IPS-18c (cell line): ENCODE results near the gene WT1.

Experiments
- H3K4me3 ChIP-seq: 2 replicates; pipeline ENCODE4 v1.7.0; 2013; ENCODE audit warnings: low read depth, mild to moderate bottlenecking, low read length, moderate library complexity; ENCODE audit not compliant: insufficient read depth
- H3K9me3 ChIP-seq: one replicate; pipeline ENCODE4 v1.6.1; 2013; ENCODE audit warnings: mild to moderate bottlenecking, low read length, moderate library complexity; ENCODE audit not compliant: control insufficient read depth, insufficient read depth

The WT1 gene

GRCh38 chr11:32429477-32429876 lies 5.9 kb downstream of the WT1 start:
- Histone ChIP-seq H3K9me3 (peaks cover 5% of the 10 kb centered on the region), H3K4me3 (no peak overlapping the region)

- Histone ChIP-seq H3K4me3 (0 out of 2 replicates have a peak overlapping the region, but pooled peaks have one; percentile 15), H3K9me3 (peaks cover 5% of the 10 kb centered on the region)
Measured at GRCh38 chr11:32428665-32429303, 6.6 kb downstream of the WT1 start.

GRCh38 chr11:32427935-32428664 lies 7.2 kb downstream of the WT1 start:
- peaks cover 5% of the 10 kb centered on the region for H3K9me3 ChIP-seq
- peak overlapping the region; percentile 15 for H3K4me3 ChIP-seq

- peak overlapping the region; percentile 40; the same call in 1 of the 2 replicates for H3K4me3 ChIP-seq
- peaks cover 5% of the 10 kb centered on the region for H3K9me3 ChIP-seq
Measured at GRCh38 chr11:32427616-32427934, 7.8 kb downstream of the WT1 start.

- Histone ChIP-seq H3K9me3 (peaks cover 3% of the 10 kb centered on the region), H3K4me3 (peak overlapping the region; percentile 40)
Measured at GRCh38 chr11:32426819-32427615, 8.3 kb downstream of the WT1 start.

GRCh38 chr11:32426192-32426591 lies 9.1 kb downstream of the WT1 start:
- Histone ChIP-seq H3K9me3 (peaks cover 3% of the 10 kb centered on the region), H3K4me3 (peak overlapping the region; percentile 40; the same call in 1 of the 2 replicates)

- H3K9me3 ChIP-seq: peaks cover 3% of the 10 kb centered on the region
- no peak overlapping the region; the same call in 1 of the 2 replicates for H3K4me3 ChIP-seq
Measured at GRCh38 chr11:32425761-32426160, 9.6 kb downstream of the WT1 start.

GRCh38 chr11:32422545-32422944 lies 12.8 kb downstream of the WT1 start:
- no peak overlapping the region for H3K4me3 ChIP-seq
- peaks cover 3% of the 10 kb centered on the region for H3K9me3 ChIP-seq

- no peak overlapping the region for H3K4me3 ChIP-seq
Measured at GRCh38 chr11:32421992-32422391, 13.3 kb downstream of the WT1 start.

GRCh38 chr11:32420937-32421901 lies 14.1 kb downstream of the WT1 start:
- Histone ChIP-seq H3K9me3 (no peaks in the 10 kb centered on the region), H3K4me3 (no peak overlapping the region)

More at GRCh38 chr11:32421992-32422391, 13.3 kb downstream of the WT1 start:
- peaks cover 3% of the 10 kb centered on the region for H3K9me3 ChIP-seq

- Histone ChIP-seq H3K9me3 (no peaks in the 10 kb centered on the region), H3K4me3 (no peak overlapping the region)
Measured at GRCh38 chr11:32420139-32420538, 15.2 kb downstream of the WT1 start.

- Histone ChIP-seq H3K4me3 (no peak overlapping the region), H3K9me3 (no peaks in the 10 kb centered on the region)
Measured at GRCh38 chr11:32418836-32419235, 16.5 kb downstream of the WT1 start.

GRCh38 chr11:32417806-32418205 lies 17.5 kb downstream of the WT1 start:
- H3K9me3 ChIP-seq: no peaks in the 10 kb centered on the region
- H3K4me3 ChIP-seq: no peak overlapping the region

- Histone ChIP-seq H3K4me3 (no peak overlapping the region), H3K9me3 (no peaks in the 10 kb centered on the region)
Measured at GRCh38 chr11:32416301-32416700, 19.0 kb downstream of the WT1 start.

- Histone ChIP-seq H3K4me3 (no peak overlapping the region), H3K9me3 (no peaks in the 10 kb centered on the region)
Measured at GRCh38 chr11:32414925-32415324, 20.4 kb downstream of the WT1 start.

- no peak overlapping the region for H3K4me3 ChIP-seq
- no peaks in the 10 kb centered on the region for H3K9me3 ChIP-seq
Measured at GRCh38 chr11:32411942-32412615, 23.3 kb downstream of the WT1 start.
